ENCODE results near the gene SH2D7. TPM values are rescaled to one million over a fixed set of nuclear protein-coding genes. Genes with fewer than 3 reads are reported as not detected.

SH2D7 gene
- total RNA-seq, 1 experiment from 2014 or later = not detected

DNA sequence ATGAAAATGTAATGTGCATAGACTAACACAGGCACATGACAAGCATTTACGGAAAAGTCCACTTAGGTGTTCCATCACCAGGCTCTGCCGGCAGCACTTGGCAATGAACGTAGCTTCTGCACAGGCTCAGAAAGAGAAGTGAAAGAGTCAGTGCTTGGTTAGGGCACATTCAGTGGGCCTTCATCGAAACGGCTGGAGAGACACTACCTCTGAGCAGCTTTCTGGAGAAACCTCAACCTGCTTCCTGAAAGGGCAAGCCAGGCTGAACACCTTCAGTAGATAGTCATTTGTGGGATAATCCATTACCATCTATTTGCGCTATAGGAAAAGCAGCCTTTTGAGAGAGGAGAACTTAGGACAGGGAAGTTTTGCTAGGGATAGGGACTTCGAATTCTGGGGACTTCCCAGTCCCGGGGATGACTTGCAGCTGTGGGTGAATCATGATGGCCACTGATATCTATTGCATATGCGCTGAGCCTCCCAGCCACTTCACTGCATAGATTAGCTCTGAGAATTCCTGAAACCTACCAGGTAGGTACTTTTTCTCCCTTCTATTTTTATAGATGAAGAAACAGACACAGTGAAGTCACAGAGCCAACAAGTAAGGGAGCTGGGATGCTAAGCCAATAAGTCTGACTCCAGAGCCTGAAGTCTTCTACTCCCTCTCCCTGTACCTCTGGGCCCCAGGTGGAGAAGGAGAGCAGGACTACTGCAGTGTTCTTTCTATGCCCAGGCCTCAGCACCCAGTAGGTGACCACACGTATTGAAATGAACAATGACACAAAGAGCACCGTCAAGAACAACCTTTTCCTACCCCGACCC, 4.2 kb upstream of the SH2D7 start:
- in situ Hi-C loops (cut with HindIII; ENCODE audit: low pct_unique_long_range_greater_than_20kb, low sequenced_read_pairs) = no loop called here
- DNase-seq (ENCODE audit: low read depth, low spot score) = no peak

- DNase-seq (ENCODE audit: low read depth, low spot score) = no peak
- in situ Hi-C loops (cut with HindIII; ENCODE audit: low pct_unique_long_range_greater_than_20kb, low sequenced_read_pairs) = no loop called here
Measured at GRCh38 chr15:78088773-78089080, 3.6 kb upstream of the SH2D7 start.

DNA sequence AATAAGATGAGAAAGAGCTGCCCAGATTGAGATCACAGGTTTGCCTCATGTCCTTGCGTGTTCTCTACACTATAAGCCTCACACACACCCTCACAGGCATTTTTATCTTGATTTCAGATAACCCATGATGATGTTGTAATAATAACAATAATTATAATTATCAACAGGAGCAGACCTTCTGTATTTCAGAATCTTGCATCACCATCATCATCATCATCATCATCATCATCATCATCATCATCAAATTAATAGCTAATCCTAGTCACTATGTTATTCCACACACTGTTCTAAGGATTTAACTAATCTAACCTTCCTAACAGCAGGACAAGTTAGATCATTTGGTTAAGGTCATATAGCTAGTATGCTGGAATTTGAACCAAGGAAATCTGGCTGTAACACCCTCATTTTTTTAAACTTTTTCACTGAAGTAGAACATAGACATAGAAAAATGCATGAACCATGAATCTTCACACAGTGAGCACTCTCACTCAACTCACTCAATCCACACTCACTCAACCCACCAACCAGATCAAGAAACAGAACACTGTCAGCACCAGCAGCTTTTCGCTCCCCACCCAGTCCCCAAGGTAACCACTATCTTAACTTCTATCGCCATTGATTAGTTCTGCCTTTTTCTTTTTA, 1.8 kb upstream of the SH2D7 start:
- in situ Hi-C loops (cut with HindIII; ENCODE audit: low pct_unique_long_range_greater_than_20kb, low sequenced_read_pairs) = no loop called here
- DNase-seq (ENCODE audit: low read depth, low spot score) = no peak

DNA sequence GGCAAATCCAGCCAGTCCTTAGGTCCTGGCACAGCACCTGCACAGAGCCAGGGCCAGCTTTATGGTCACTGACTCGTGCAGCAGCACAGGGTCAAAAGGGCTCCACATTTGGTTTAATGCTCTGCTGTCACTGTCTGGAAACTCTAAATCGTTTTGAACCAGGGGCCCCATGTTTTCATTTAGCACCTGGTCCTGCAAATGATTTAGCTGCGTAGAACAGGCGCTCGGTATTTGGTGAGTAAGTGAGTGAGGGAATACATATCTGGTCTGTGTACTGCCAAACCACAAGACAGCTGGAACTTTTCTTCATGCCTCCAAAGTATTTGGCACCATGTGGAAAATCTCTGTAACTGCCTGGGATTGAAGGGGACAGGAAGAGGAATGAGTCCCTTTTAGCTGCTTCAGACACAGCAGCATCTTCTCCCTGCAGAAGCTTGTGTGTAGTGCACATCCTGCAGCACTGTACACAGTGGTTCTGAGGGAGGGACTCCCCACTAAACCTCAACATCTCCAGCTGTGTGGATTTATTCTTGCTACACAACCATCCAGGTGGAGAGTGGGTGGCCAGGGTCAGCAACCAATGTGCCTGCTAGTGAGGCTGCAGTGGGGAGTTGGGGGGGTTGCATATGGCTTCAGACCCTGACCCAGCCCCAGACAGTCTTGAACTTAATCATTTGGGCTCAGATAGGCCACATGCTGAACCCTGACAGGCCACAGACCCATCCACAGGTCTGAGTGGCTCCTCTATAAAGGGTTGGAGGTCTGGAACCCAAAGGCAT, 1.1 kb downstream of the SH2D7 start:
- DNase-seq (ENCODE audit: low read depth, low spot score) = no peak
- in situ Hi-C loops (cut with HindIII; ENCODE audit: low pct_unique_long_range_greater_than_20kb, low sequenced_read_pairs) = no loop called here

DNA sequence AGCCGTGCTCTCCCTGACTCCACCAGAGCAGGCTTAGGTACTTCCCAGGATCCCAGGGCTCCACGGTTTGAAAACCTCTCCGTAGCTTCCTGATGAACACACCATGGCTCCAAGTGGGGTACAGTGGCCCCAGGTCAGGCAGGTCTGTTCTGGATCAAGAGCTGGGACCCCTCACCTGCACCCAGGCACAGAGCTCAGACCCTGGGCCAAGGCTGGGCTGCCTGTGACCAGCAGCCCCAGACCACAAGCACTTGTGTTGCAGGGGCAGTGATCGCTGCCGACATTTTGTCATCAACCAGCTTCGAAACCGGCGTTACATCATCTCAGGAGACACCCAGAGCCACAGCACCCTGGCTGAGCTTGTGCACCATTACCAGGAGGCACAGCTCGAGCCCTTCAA, 5.3 kb downstream of the SH2D7 start:
- in situ Hi-C loops (cut with HindIII; ENCODE audit: low pct_unique_long_range_greater_than_20kb, low sequenced_read_pairs) = no loop called here

DNA sequence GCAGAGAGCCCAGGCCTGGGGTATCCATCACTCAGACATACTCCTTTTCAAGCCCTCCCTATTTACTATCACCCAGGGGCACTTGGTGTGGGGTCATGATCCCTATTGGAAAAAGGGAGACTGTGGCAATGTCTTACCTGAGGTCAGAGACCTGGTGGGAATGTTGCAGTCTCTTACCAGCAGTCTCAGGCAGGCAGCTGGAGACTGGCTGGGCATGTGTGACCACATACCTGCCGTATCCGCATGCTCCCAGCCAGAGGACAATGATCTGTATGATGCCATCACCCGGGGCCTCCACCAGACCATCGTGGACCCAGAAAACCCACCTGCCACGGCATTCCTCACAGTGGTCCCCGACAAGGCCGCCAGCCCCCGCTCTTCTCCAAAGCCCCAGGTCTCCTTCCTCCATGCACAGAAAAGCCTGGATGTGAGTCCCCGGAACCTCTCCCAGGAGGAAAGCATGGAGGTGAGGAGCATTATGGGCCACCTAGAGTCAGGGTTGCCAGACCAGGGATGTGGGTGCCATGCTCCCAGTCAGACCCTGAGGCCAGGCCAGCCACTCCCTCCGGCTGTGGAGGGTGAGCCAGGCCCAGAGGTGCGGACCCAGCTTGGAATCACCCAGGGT, 5.9 kb downstream of the SH2D7 start:
- in situ Hi-C loops (cut with HindIII; ENCODE audit: low pct_unique_long_range_greater_than_20kb, low sequenced_read_pairs) = no loop called here

More for the DNA sequence above, 5.3 kb downstream of the SH2D7 start:
- DNase-seq (ENCODE audit: low read depth, low spot score) = no peak

DNA sequence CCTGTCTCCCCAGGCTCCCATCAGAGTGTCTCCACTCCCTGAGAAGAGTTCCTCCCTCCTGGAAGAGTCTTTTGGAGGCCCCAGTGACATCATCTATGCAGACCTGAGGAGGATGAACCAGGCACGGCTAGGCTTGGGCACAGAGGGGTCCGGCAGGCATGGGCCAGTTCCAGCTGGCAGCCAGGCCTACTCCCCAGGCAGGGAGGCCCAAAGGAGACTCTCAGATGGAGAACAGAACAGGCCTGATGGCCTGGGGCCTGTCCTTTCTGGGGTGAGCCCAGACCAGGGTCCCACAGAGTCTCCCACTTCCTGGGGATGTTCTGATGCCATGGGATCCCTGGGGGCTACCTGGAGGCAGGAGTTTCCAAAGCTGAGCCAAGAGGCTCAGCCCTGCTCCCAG, 8.5 kb downstream of the SH2D7 start:
- no peak for DNase-seq (ENCODE audit: low read depth, low spot score)
- in situ Hi-C loops (cut with HindIII; ENCODE audit: low pct_unique_long_range_greater_than_20kb, low sequenced_read_pairs) = no loop called here

More for the DNA sequence above, 5.9 kb downstream of the SH2D7 start:
- no peak for DNase-seq (ENCODE audit: low read depth, low spot score)

DNA sequence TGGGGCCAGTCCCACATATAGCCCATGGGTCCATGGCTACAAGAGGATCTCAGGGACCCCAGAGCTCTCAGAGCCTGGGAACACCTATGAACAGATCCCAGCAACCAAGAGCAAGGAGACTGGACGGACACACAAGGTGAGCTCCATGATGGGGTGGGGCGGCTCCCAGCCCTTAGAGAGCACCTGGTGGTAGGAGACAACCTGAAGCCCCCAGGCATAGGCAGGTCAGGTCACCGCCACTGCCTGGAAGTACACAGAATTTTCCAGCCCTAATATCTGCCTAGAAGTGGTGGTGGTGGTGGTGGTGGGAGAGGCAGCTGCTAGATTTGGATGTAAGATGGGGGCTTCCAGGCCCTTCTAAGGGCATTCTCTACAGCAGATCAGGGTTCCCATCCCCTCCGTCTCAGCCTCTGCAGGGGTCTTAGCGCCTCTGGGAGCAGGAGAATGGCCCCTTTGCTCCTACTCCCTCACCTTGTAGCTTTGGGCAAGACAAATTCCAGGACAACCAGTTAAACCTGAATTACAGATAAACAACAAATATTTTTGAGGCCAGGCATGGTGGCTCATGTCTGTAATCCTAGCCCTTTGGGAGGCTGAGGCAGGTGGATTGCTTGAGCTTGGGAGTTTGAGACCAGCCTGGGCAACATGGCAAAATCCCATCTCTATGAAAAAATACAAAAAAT, 9.2 kb downstream of the SH2D7 start:
- in situ Hi-C loops (cut with HindIII; ENCODE audit: low pct_unique_long_range_greater_than_20kb, low sequenced_read_pairs) = no loop called here
- DNase-seq (ENCODE audit: low read depth, low spot score) = no peak

- in situ Hi-C loops (cut with HindIII; ENCODE audit: low pct_unique_long_range_greater_than_20kb, low sequenced_read_pairs) = no loop called here
Measured at GRCh38 chr15:78102211-78102610, 9.8 kb downstream of the SH2D7 start.

GRCh38 chr15:78102741-78103140, 10.4 kb downstream of the SH2D7 start:
- in situ Hi-C loops (cut with HindIII; ENCODE audit: low pct_unique_long_range_greater_than_20kb, low sequenced_read_pairs) = no loop called here
- no peak for DNase-seq (ENCODE audit: low read depth, low spot score)

More at GRCh38 chr15:78102211-78102610, 9.8 kb downstream of the SH2D7 start:
- no peak for DNase-seq (ENCODE audit: low read depth, low spot score)

DNA sequence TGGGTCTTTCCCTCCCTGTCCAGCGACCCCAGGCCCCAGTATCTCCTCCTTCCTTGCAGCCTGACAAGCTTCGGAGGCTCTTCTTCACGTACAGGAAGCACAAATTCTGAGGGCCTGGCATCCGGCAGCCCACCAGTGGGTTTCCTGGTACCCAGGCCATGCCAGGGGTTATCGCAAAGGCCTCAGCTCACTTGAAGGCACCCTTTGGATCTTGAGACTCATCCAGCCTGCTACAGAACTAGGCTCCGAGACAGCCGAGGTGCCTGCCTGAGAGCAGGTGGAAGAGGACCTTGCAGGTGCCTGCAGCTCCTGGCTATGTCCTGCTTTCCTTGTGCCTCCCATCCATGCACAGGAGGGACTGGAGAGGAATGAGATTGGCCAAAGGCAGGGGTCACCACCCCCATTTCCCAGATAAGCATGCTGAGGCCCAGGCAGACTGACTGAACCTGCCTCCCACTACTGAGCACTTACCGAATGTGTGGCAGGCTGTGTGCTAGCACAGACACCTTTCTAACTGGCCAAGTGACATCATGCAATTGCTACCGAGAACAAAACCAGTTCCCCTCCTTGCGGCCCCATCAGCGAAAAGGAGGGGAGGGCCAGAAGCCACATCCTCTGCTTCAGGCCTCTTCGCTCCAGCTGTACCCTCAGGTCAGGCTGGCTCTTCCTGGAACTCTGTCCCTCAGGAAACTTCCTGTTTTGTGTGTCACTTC, 11.2 kb downstream of the SH2D7 start:
- no peak for DNase-seq (ENCODE audit: low read depth, low spot score)
- in situ Hi-C loops (cut with HindIII; ENCODE audit: low pct_unique_long_range_greater_than_20kb, low sequenced_read_pairs) = no loop called here

DNA sequence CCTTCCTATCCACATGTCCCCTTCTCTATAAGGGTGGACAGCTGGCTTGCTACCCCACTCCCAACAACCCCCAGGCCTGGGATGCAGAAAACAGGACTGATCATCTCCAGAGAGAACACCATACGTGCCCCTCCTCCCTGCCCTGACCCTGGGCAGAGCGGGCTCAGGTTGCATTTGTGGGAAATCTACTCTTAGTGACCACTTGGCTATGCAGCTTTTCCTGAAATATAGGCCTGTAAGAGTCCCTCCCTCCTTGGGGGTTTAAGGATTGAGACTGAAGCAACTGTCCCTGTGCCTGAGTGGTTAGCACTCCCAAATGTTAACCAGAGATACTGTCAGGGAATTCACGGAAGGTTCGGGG, 11.7 kb downstream of the SH2D7 start:
- in situ Hi-C loops (cut with HindIII; ENCODE audit: low pct_unique_long_range_greater_than_20kb, low sequenced_read_pairs) = no loop called here

GRCh38 chr15:78104566-78105475, 12.5 kb downstream of the SH2D7 start:
- DNase-seq (ENCODE audit: low read depth, low spot score) = no peak
- in situ Hi-C loops (cut with HindIII; ENCODE audit: low pct_unique_long_range_greater_than_20kb, low sequenced_read_pairs) = no loop called here

More for the DNA sequence above, 11.7 kb downstream of the SH2D7 start:
- DNase-seq (ENCODE audit: low read depth, low spot score) = no peak

- in situ Hi-C loops (cut with HindIII; ENCODE audit: low pct_unique_long_range_greater_than_20kb, low sequenced_read_pairs) = no loop called here
- DNase-seq (ENCODE audit: low read depth, low spot score) = no peak
Measured at GRCh38 chr15:78105476-78106241, 13.3 kb downstream of the SH2D7 start.

DNA sequence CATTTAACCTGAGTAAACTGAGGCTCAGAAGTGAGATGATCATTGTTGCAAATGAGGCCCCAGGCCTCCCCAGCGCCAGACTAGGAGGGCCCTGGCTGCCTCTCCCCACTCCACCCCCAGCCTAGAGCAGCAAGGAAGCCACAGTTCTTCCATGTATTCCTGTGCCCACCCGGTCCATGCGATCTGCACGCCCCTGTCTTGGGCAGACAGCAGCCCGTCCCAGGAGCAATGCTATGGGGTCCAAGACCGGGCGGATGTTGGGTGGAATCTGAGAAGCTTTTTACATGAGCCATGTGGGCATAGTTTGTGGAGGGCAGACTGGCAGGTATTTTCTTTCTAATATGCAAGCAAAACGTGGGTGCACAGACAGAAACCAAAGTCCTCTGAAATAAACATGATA, 15.1 kb downstream of the SH2D7 start:
- in situ Hi-C loops (cut with HindIII; ENCODE audit: low pct_unique_long_range_greater_than_20kb, low sequenced_read_pairs) = no loop called here

More for the DNA sequence above, 15.1 kb downstream of the SH2D7 start:
- no peak for DNase-seq (ENCODE audit: low read depth, low spot score)
